ENCODE measurements around the gene HLA-DOA.

The HLA-DOA gene

GRCh38 chr6:33008944-33009861 is at the start of gene HLA-DOA:
HLA-DOA (minus strand) TSS chr6:33009591.
- DNase-seq, result no peak

GRCh38 chr6:33057222-33058150 is 48.1 kb upstream of the HLA-DOA start:
- no peak for DNase-seq

- no peak for DNase-seq
These were observed 43.8 kb upstream of the HLA-DOA start for GRCh38 chr6:33053230-33053629.

GRCh38 chr6:33052627-33053026 is 43.2 kb upstream of the HLA-DOA start:
- DNase-seq, result no peak

- DNase-seq, result no peak
These were observed 40.8 kb upstream of the HLA-DOA start for GRCh38 chr6:33050014-33050810.

GRCh38 chr6:33049323-33050013 is 40.1 kb upstream of the HLA-DOA start:
- no peak for DNase-seq

GRCh38 chr6:33040157-33040556 is 30.8 kb upstream of the HLA-DOA start:
- DNase-seq, result no peak

GRCh38 chr6:33036535-33036934 is 27.1 kb upstream of the HLA-DOA start:
- DNase-seq, result no peak

GRCh38 chr6:33034554-33034953 is 25.2 kb upstream of the HLA-DOA start:
- DNase-seq, result no peak

- DNase-seq, result no peak
These were observed 20.9 kb upstream of the HLA-DOA start for GRCh38 chr6:33030245-33030644.

GRCh38 chr6:33029328-33030184 is 20.2 kb upstream of the HLA-DOA start:
- no peak for DNase-seq

- no peak for DNase-seq
These were observed 18.9 kb upstream of the HLA-DOA start for GRCh38 chr6:33028220-33028849.

- DNase-seq, result no peak
These were observed 15.1 kb upstream of the HLA-DOA start for GRCh38 chr6:33024521-33024920.

- no peak for DNase-seq
These were observed 14.1 kb upstream of the HLA-DOA start for GRCh38 chr6:33023536-33023935.

GRCh38 chr6:33021917-33022316 is 12.5 kb upstream of the HLA-DOA start:
- DNase-seq, result no peak

GRCh38 chr6:33019372-33019771 is 10.0 kb upstream of the HLA-DOA start:
- DNase-seq, result no peak

GRCh38 chr6:33018904-33019303 is 9.5 kb upstream of the HLA-DOA start:
- peak; percentile 20 for DNase-seq

- DNase-seq, result no peak
These were observed 9.0 kb upstream of the HLA-DOA start for GRCh38 chr6:33018418-33018817.

GRCh38 chr6:33017694-33018353 is 8.4 kb upstream of the HLA-DOA start:
- no peak for DNase-seq

GRCh38 chr6:33017018-33017417 is 7.6 kb upstream of the HLA-DOA start:
- no peak for DNase-seq

All from NCI-H2029 (cell line).